Activated CD8-positive, alpha-beta memory T cell treated with anti-CD3 and anti-CD28 coated beads for 4 hours (primary cell): ENCODE results near the gene TMOD2.
A peak's percentile ranks its signal among the peaks of the same experiment; 100 is the strongest.

ENCODE experiments used
- DNase-seq, 2 donors: peaks; one replicate each; pipeline ENCODE4 v3.0.0-alpha.2; 2020; ENCODE audit warnings: low read depth in 2 of 2

TMOD2 gene

DNA sequence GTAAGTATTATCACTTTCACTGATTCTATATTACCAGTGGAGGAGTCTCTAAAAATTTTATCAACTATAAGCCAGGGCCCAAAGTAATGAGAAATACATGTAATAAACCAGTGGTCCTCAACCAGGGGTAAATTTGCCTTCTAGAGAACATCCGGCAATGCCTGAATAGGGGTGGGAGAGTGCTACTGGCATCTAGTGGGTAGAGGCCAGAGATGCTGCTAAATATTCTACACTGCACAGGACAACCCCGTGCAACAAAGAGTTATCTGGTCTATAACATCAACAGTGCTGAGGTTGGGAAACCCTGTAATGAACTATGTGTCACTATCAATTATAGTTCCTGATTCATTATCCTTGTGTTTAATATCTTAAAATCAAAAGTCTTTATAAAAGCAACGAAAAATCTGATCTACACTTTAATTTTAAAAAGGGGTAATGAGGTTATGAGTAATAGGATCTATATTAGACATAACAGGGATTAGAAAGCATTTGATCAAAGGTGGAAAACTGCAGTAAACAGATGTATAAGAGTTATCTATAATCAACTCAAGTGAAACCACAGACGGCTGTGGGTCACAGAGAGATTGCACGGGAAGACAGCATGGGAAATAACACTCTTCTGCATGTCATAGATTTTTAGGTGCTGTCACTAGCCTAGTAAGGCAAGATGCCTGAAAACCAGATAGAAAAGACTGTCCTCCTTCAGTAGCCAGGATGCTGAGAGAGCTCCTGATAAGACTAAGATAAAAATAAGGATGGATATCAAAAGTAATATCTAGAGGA lies 16.0 kb upstream of the TMOD2 start:
- DNase-seq, result no peak

DNA sequence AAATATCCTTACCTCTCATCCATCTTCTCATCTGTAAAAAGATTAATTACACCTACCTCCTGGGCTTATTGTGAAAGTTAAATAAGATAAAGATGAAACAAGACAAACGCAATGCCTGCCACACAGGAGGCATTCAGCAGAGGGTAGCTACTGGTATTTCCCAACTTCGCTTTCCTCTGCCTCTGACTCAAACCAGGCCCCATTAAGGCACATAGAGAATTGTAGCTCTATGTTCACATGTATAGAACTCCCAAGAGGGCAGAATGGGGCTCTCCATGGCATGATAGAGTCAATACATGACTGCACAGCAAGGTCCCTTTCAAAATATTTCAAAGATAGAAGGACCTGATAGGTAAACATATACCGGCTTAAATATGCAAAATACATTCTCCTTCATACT lies 15.3 kb upstream of the TMOD2 start:
- DNase-seq, result no peak

DNA sequence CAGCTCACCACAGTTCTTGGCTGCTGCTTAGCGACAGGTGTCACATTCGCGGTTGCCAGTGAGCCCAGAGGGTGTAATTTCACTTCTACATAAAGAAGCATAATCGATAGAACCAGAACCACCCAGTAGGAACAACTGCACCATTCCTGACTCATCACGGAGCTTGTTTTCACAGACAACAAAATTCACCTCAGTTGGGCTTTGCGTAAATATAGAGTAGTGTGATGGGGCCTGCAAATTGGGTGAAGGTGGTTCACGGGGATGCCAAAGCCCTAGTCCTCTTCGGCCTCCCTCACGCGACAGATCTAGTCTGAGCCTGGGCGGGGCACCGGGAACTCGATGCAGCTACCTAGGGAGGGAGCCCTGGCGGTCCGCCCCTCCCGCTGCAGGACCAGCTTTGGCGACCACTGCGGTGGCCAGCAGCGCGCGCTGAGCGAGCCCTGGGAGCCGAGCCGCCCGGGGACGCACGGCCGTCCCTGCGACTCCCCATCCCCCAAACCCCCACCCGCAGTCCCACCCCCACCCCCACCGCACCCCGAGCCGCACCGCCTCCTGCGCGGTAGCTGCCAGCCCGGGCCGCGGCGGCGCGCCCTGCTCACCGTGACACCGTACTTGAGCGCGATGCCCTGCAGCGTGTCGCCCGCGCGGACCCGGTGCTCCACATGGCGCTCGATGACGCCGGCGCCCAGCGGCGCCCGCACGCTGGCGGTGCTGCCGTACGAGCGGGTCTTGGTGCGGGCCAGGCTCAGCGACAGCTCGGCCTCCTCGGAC lies 14.5 kb upstream of the TMOD2 start:
- DNase-seq, result peak in 1 of 2 donors; percentile 35

DNA sequence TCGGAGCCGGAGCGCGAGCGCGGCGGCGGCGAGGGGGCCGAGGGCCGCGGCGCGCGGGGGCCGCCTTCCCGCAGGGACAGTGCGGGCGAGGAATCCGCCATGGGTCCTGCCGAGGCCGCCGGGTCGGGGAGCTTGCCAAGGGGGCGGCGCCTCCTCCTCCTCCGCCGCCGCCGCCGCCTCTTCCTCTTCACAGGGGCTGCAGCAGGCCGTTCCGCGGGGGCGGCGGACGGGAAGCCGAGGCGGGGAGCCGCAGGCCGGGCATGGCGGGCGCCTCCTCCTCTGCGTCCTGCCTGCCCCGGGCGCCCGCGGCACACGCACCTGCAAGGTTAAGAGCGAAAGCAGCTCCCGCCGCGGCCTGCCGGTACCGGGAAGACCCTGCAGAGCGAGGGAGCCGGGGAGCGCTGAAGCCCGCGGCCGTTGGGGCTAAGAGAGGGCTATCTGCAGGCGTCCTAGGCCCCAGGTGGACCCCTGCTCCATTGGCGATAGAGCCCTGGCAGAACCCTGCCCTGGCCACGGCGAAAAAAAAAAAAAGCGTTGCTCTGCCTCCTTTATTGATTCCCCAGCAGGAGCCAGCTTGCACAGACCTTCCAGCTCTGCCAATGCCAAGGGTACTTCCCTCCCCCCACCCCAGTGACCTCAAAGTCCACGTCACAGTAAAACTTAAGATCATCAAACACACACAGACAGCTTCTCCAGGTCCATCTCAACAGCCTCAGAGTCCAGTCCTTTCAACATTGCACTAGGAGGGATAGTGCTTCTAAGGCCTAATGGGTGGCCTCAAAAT lies 13.7 kb upstream of the TMOD2 start, which contains the start of gene LYSMD2:
TSS of gene LYSMD2 (minus strand) at position 134 of the 784 bp plus-strand sequence. CDS start at position 101, 33 bp downstream.
- peak; percentile 53 to 64 for DNase-seq

DNA sequence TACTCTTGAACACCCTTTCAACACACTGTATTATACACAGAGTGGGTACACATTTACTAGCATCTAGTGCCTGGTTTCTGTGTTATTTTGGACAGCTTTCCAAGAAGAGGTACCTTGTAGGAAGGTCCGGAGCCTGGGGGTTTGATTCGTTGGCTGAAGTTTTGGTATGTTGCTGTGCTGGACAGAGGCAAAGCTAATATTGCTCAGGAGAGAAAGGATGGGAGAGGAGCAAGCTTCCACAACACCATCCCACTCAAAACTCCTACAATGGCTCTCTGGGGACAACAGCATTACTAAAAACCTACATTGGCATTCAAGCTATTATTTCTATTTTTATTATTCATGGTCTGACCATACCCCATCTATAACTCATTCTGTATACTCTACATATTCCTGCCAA lies 12.8 kb upstream of the TMOD2 start:
- DNase-seq, result no peak

DNA sequence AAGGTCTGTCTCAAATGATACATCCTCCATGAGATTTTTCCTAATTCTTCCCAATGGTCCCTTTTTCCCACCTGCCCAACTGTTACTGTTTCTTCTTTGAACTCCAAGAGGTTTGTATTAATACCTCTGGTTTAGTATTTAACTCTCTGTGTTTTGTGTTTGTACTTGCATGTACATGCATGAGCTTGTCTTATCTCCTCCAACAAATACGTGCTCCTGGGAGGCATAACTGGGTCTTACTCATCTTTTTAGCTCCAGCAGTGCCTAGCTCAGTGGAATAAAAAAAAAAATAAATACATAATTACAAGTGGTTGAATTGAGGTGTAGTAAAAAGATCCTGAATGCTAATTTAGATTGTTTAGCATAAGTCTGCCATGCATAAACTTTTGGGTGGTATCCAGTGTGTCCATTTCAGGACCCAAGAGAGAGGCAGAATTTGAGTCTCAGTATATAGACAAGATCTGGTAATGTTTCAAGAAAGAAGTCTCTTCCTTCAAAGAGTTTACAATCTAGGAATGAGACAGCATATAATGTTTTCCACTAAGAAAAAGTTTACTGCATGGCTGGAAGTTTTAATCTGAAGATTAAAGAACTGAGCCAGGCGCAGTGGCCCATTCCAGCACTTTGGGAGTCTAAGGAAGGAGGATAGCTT lies 12.2 kb upstream of the TMOD2 start:
- DNase-seq, result no peak

- DNase-seq, result no peak
Measured at GRCh38 chr15:51749307-51749706, 2.1 kb upstream of the TMOD2 start.

- DNase-seq, result no peak
Measured at GRCh38 chr15:51750186-51750585, 1.2 kb upstream of the TMOD2 start.

- no peak for DNase-seq
Measured at GRCh38 chr15:51751697-51752683, 593 bp downstream of the TMOD2 start.

GRCh38 chr15:51752888-51753287 lies 1.5 kb downstream of the TMOD2 start:
- DNase-seq, result no peak

- DNase-seq, result no peak
Measured at GRCh38 chr15:51754267-51754666, 2.9 kb downstream of the TMOD2 start.

DNA sequence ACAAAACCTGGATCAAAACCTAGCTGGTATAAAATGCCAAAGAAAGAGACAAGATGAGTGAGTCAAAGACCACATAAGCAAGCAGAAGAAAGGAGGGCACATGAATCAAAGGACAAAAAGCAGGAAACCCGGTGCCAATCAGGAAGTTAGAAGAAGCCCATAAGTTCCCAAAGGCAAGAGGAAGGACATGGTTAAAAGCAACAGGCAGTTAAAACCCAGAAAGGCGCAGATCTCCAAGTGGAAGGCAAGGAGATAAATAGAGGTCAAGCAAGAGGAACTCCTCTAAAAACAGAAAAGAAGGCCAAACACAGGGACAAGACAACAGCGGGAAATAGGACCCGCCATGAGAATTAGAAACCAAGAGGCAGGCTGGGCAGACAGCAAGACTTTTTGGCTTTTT lies 4.4 kb downstream of the TMOD2 start:
- DNase-seq, result no peak

- DNase-seq, result no peak
Measured at GRCh38 chr15:51756482-51756881, 5.1 kb downstream of the TMOD2 start.

- no peak for DNase-seq
Measured at GRCh38 chr15:51757450-51757849, 6.1 kb downstream of the TMOD2 start.

DNA sequence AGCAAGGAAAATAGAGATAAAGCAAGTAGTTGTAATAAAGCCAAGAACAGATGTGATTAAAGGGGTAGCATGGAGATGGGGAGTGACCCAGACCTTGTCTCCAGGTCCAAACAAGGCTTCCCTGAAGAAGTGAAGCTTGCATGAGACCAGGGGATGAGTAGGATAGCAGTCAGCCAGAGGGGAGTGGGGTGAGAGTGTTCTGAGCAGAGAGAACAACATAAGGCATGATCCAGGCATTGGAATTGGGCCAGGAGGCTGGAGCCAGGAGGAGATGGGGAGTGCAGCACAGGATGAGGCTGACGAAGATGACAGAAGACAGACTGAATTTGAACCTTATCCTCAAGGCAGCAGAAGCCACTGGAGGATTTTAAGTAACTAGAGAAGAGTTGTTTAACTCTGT lies 7.2 kb downstream of the TMOD2 start:
- no peak for DNase-seq

DNA sequence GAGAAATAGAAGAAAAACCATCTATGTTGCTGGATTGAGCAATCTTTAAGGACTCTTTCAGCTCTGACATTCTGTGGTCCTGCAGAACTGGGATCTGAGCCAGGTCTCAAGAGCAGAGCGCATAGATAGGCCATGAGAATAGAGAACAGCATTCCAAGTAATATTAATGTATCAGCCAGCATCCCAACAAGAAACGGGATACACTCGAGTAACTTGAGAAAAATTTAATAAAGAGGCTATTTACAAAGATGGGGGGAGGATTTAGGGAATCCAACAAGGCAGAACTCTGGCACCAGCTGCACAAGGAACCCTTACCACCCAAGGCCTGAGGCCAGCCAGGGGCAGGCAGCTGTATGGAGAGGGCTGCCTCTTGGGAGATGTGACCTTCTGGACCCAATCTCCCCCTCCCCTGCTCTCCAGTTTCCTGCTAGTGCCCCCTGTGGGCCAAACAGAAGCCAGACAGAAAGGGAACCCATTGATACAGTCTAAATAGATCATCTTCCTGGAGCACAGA lies 8.2 kb downstream of the TMOD2 start:
- DNase-seq, result no peak

GRCh38 chr15:51760805-51761204 lies 9.4 kb downstream of the TMOD2 start:
- no peak for DNase-seq

GRCh38 chr15:51765751-51766150 lies 14.4 kb downstream of the TMOD2 start:
- DNase-seq, result no peak

GRCh38 chr15:51766341-51766740 lies 14.9 kb downstream of the TMOD2 start:
- DNase-seq, result no peak

DNA sequence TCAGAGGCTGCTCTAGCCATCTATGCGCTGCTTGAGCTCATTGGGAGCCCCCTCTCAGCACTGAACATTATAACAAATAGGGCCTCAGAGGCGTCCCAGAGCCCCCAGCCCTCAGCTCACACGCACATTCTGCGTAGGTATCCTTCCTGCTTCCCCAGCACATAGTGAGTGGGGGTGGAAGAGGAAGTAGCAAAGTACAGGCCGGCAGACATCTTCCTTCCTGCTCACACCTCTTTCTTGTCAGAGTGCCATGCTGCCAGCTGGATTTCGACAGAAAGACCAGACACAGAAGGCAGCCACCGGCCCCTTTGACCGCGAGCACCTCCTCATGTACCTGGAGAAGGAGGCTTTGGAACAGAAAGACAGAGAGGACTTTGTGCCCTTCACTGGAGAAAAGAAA lies 16.6 kb downstream of the TMOD2 start:
- no peak for DNase-seq
